ENCODE results near the gene NEK10. TPM values are rescaled to one million over a fixed set of nuclear protein-coding genes. Genes with fewer than 3 reads are reported as not detected.

NEK10 gene
- total and polyA plus RNA-seq, 2 donors from 2014 or later = 1.0 to 4.1 TPM

DNA sequence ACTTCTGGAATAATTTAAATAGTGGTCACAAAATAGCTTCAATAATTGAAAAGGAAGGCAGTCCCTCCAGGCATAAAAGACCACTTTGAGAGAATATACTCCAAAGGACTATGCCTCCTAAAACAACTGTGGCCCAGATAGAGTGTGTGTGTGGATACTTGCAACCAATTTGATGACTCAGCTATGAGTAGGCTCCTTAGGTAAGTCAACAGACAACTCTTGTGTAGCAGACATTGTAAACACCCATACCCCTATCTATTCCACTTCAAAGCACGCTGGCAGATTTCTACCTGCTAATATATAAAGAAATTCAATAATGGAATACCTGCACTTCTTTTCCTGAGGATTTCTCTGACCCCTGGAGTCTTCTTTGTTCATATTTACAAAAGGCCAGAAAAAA lies 254.5 kb downstream of the NEK10 start:
- TF ChIP-seq, protein P1, sequence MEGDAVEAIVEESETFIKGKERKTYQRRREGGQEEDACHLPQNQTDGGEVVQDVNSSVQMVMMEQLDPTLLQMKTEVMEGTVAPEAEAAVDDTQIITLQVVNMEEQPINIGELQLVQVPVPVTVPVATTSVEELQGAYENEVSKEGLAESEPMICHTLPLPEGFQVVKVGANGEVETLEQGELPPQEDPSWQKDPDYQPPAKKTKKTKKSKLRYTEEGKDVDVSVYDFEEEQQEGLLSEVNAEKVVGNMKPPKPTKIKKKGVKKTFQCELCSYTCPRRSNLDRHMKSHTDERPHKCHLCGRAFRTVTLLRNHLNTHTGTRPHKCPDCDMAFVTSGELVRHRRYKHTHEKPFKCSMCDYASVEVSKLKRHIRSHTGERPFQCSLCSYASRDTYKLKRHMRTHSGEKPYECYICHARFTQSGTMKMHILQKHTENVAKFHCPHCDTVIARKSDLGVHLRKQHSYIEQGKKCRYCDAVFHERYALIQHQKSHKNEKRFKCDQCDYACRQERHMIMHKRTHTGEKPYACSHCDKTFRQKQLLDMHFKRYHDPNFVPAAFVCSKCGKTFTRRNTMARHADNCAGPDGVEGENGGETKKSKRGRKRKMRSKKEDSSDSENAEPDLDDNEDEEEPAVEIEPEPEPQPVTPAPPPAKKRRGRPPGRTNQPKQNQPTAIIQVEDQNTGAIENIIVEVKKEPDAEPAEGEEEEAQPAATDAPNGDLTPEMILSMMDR (IDR thresholded peaks at IDR 0.05; ENCODE audit: borderline replicate concordance, extremely low read depth, insufficient read depth) = no peak
- intact Hi-C loops (cut with DNase I) = no loop called here
- Histone ChIP-seq H3K9me3 (ENCODE audit: control insufficient read depth in 2 of 3, insufficient read depth in 1 of 3, low read length in 3 of 3) (no peaks in the 10 kb centered on the region), H3K27me3 (ENCODE audit: control insufficient read depth, insufficient read depth, low read length) (no peaks in the 10 kb centered on the region), H3K36me3 (ENCODE audit: control insufficient read depth in 2 of 3, insufficient read depth in 3 of 3, low read length in 3 of 3) (no peaks in the 10 kb centered on the region), H3K4me3 (ENCODE audit: low read length in 3 of 3) (no peak overlapping the region), H3K4me1 (ENCODE audit: control insufficient read depth in 2 of 3, insufficient read depth in 2 of 3, low read depth in 1 of 3, low read length in 3 of 3) (no peaks in the 10 kb centered on the region), H3K9ac (ENCODE audit: low read length in 3 of 3) (no peak overlapping the region), H3K27ac (ENCODE audit: low read depth in 2 of 2, low read length in 2 of 2) (no peak overlapping the region)
- DNase-seq (no peak), FAIRE-seq (no peak)

DNA sequence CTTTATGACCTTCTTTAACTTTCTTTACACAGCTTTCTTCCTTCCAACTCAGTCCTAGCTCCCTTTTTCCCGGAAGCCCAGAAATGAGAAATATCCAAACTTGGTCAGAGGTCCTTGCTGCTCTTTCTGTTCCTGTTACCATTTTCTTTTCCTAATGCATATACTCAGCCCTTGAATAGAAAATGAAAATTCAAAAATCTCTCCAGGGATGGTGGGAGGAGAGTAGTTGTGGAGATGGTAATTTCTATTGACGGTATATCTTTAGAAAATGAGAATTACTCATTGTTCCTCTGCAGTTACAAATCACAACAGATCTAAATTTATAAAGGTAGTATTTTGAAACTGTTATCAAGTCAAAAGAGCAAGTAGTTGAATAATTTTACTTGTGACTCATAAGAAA lies 255.1 kb downstream of the NEK10 start:
- FAIRE-seq = no peak

DNA sequence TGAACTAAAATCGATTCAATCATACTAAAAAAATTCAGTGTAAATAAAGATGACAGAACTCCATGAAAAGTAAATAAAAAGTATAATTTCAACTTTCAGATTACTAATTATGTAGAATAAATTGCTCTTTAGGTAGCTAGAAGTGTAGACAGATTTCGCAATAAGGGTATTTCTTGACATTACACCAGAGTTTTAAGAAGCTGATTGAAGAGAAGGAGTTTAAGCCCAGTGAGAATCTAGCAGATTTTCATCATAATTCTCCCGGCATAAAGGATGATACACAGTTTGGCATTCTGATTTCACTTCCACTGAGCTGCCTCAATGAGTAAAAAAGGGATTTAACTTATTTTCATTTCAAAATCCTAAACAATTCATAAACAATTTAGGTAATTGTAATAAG lies 259.2 kb downstream of the NEK10 start:
- DNase-seq (no peak), FAIRE-seq (no peak)
- intact Hi-C loops (cut with DNase I) = no loop called here
- H3K4me3 ChIP-seq (ENCODE audit: low read length in 3 of 3) = no peak overlapping the region
- no peaks in the 10 kb centered on the region for H3K27me3 ChIP-seq (ENCODE audit: control insufficient read depth, insufficient read depth, low read length)
- H3K4me1 ChIP-seq (ENCODE audit: control insufficient read depth in 2 of 3, insufficient read depth in 2 of 3, low read depth in 1 of 3, low read length in 3 of 3) = no peaks in the 10 kb centered on the region
- TF ChIP-seq, protein P1 (IDR thresholded peaks at IDR 0.05; ENCODE audit: borderline replicate concordance, extremely low read depth, insufficient read depth) = no peak
- H3K9me3 ChIP-seq (ENCODE audit: control insufficient read depth in 2 of 3, insufficient read depth in 1 of 3, low read length in 3 of 3) = no peaks in the 10 kb centered on the region
- H3K36me3 ChIP-seq (ENCODE audit: control insufficient read depth in 2 of 3, insufficient read depth in 3 of 3, low read length in 3 of 3) = no peaks in the 10 kb centered on the region
- H3K9ac ChIP-seq (ENCODE audit: low read length in 3 of 3) = no peak overlapping the region
- H3K27ac ChIP-seq (ENCODE audit: low read depth in 2 of 2, low read length in 2 of 2) = no peak overlapping the region

More for the DNA sequence above, 255.1 kb downstream of the NEK10 start:
- DNase-seq = no peak
- Histone ChIP-seq H3K4me1 (ENCODE audit: control insufficient read depth in 2 of 3, insufficient read depth in 2 of 3, low read depth in 1 of 3, low read length in 3 of 3) (no peaks in the 10 kb centered on the region), H3K4me3 (ENCODE audit: low read length in 3 of 3) (no peak overlapping the region), H3K27ac (ENCODE audit: low read depth in 2 of 2, low read length in 2 of 2) (no peak overlapping the region), H3K36me3 (ENCODE audit: control insufficient read depth in 2 of 3, insufficient read depth in 3 of 3, low read length in 3 of 3) (no peaks in the 10 kb centered on the region), H3K9ac (ENCODE audit: low read length in 3 of 3) (no peak overlapping the region), H3K27me3 (ENCODE audit: control insufficient read depth, insufficient read depth, low read length) (no peaks in the 10 kb centered on the region), H3K9me3 (ENCODE audit: control insufficient read depth in 2 of 3, insufficient read depth in 1 of 3, low read length in 3 of 3) (no peaks in the 10 kb centered on the region)
- TF ChIP-seq, protein P1 (IDR thresholded peaks at IDR 0.05; ENCODE audit: borderline replicate concordance, extremely low read depth, insufficient read depth) = no peak
- intact Hi-C loops (cut with DNase I) = no loop called here

GRCh38 chr3:27108322-27108721 lies 260.9 kb downstream of the NEK10 start:
- no peak for FAIRE-seq
- intact Hi-C loops (cut with DNase I) = no loop called here
- Histone ChIP-seq H3K27me3 (ENCODE audit: control insufficient read depth, insufficient read depth, low read length) (no peaks in the 10 kb centered on the region), H3K27ac (ENCODE audit: low read depth in 2 of 2, low read length in 2 of 2) (no peak overlapping the region), H3K36me3 (ENCODE audit: control insufficient read depth in 2 of 3, insufficient read depth in 3 of 3, low read length in 3 of 3) (no peaks in the 10 kb centered on the region), H3K9me3 (ENCODE audit: control insufficient read depth in 2 of 3, insufficient read depth in 1 of 3, low read length in 3 of 3) (no peaks in the 10 kb centered on the region), H3K4me3 (ENCODE audit: low read length in 3 of 3) (no peak overlapping the region), H3K4me1 (ENCODE audit: control insufficient read depth in 2 of 3, insufficient read depth in 2 of 3, low read depth in 1 of 3, low read length in 3 of 3) (no peaks in the 10 kb centered on the region), H3K9ac (ENCODE audit: low read length in 3 of 3) (no peak overlapping the region)
- DNase-seq = no peak
- TF ChIP-seq, protein P1 (IDR thresholded peaks at IDR 0.05; ENCODE audit: borderline replicate concordance, extremely low read depth, insufficient read depth) = no peak
